GM21717 (cell line): ENCODE results near the gene ZNF37A.
"Not testable (repeated sequence)": the region's sequence is repeated elsewhere in the genome, so short reads cannot be mapped to it uniquely, and the experiment has no call there.

Source experiments
- ATAC-seq: cut with Tn5 transposase; IDR thresholded peaks from one replicate; pipeline ENCODE4 v1.9.1; 2021; ENCODE audit warnings: mild to moderate bottlenecking, moderate library complexity; ENCODE audit not compliant: unreplicated experiment

ZNF37A gene

GRCh38 chr10:38094158-38094926 lies at the start of gene ZNF37A:
Gene ZNF37A (plus strand): TSS chr10:38094337. CDS start chr10:38096618, 2,281 bp downstream.
- peak; percentile 98 for ATAC-seq

- ATAC-seq, result no peak
Observed at GRCh38 chr10:38045129-38045528, 49.0 kb upstream of the ZNF37A start.

GRCh38 chr10:38047666-38048065 lies 46.5 kb upstream of the ZNF37A start:
- no peak for ATAC-seq

GRCh38 chr10:38050212-38050611 lies 43.9 kb upstream of the ZNF37A start:
- no peak for ATAC-seq

- no peak for ATAC-seq
Observed at GRCh38 chr10:38054361-38054797, 39.8 kb upstream of the ZNF37A start.

GRCh38 chr10:38055274-38055894 lies 38.8 kb upstream of the ZNF37A start:
- not testable (repeated sequence) for ATAC-seq

- ATAC-seq, result not testable (repeated sequence)
Observed at GRCh38 chr10:38069663-38070062, 24.5 kb upstream of the ZNF37A start.

- no peak for ATAC-seq
Observed at GRCh38 chr10:38070501-38070900, 23.6 kb upstream of the ZNF37A start.

- ATAC-seq, result no peak
Observed at GRCh38 chr10:38072552-38072951, 21.6 kb upstream of the ZNF37A start.

GRCh38 chr10:38076687-38077086 lies 17.4 kb upstream of the ZNF37A start:
- ATAC-seq, result no peak

- ATAC-seq, result not testable (repeated sequence)
Observed at GRCh38 chr10:38093318-38093717, 819 bp upstream of the ZNF37A start.

- ATAC-seq, result peak; percentile 13
Observed at GRCh38 chr10:38093816-38094157, 350 bp upstream of the ZNF37A start.

- ATAC-seq, result no peak
Observed at GRCh38 chr10:38094927-38095574, 914 bp downstream of the ZNF37A start.

- ATAC-seq, result no peak
Observed at GRCh38 chr10:38102880-38103279, 8.7 kb downstream of the ZNF37A start.

GRCh38 chr10:38103756-38104155 lies 9.6 kb downstream of the ZNF37A start:
- no peak for ATAC-seq

GRCh38 chr10:38112159-38112558 lies 18.0 kb downstream of the ZNF37A start:
- no peak for ATAC-seq

GRCh38 chr10:38118072-38118807 lies 24.1 kb downstream of the ZNF37A start:
- ATAC-seq, result no peak

- ATAC-seq, result no peak
Observed at GRCh38 chr10:38119038-38119437, 24.9 kb downstream of the ZNF37A start.

- ATAC-seq, result no peak
Observed at GRCh38 chr10:38127812-38128211, 33.7 kb downstream of the ZNF37A start.

- ATAC-seq, result no peak
Observed at GRCh38 chr10:38143587-38143986, 49.5 kb downstream of the ZNF37A start.
